Astrocyte (in vitro differentiated cells and primary cell): ENCODE measurements around the gene FAM72B.
"Not testable (repeated sequence)": the region's sequence is repeated elsewhere in the genome, so short reads cannot be mapped to it uniquely, and the experiment has no call there.

Source experiments
- CTCF ChIP-seq: IDR thresholded peaks from 2 replicates; pipeline ENCODE4 v1.5.1; 2011; ENCODE audit warnings: low read depth, mild to moderate bottlenecking, inconsistent platforms, low read length, moderate library complexity; ENCODE audit not compliant: insufficient read depth
- EZH2 ChIP-seq: IDR thresholded peaks from 2 replicates; pipeline ENCODE4 v1.6.1; 2012; ENCODE audit warnings: mild to moderate bottlenecking, low read length, inconsistent platforms; ENCODE audit not compliant: insufficient read depth

DNA sequence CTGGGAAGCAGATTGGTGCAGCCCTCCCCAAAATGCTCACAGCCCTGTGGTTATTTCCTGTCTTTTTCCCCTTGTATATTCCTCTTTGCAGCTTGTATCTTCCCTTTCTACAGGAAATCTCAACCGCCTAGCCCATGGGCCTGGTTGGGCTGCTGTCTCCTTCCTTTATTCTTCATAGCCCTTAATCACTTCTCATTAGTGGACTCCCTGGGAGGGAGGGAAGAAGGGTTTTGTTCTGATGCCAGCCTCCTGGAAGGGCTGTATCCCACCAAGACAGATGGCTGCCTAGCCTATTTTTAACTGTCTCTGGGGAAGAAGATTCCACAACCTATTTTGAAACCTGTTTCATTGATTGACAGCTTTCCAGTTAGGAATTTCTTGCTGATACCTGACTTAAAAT is 32.5 kb upstream of the FAM72B start:
- not testable (repeated sequence) for TF ChIP-seq CTCF, EZH2
